Tibial nerve (tissue), 4 donors: Measurements from ENCODE around the gene FAT1. TPM values are rescaled to one million over a fixed set of nuclear protein-coding genes. Genes with fewer than 3 reads are reported as not detected.
A peak's percentile ranks its signal among the peaks of the same experiment; 100 is the strongest.

Experiments used
- DNase-seq, 2 donors: peaks; one replicate each; pipeline ENCODE4 v3.0.0-alpha.2; 2019; ENCODE audit warnings: low spot score in 2 of 2
- H3K27ac ChIP-seq, 4 donors: fragments of 200-600 bp; sonication (generic) in 3 of 4; one replicate each; pipeline ENCODE4 v1.5.1; 2017 to 2019; ENCODE audit warnings: mild to moderate bottlenecking in 1 of 4
- H3K27me3 ChIP-seq, 2 donors: fragments of 200-600 bp; sonication (generic) in 1 of 2; one replicate each; pipeline versions ENCODE4 v1.5.1 to v1.6.0; 2017 to 2019
- H3K36me3 ChIP-seq, 3 donors: fragments of 200-600 bp; sonication (generic); one replicate each; pipeline ENCODE4 v1.5.1; 2018 to 2019
- H3K4me1 ChIP-seq, 4 donors: fragments of 200-600 bp; sonication (generic) in 3 of 4; one replicate each; pipeline ENCODE4 v1.5.1; 2017 to 2019
- H3K4me3 ChIP-seq, 4 donors: fragments of 200-600 bp; sonication (generic) in 3 of 4; one replicate each; pipeline ENCODE4 v1.5.1; 2017 to 2019; ENCODE audit warnings: mild to moderate bottlenecking in 1 of 4, moderate library complexity in 1 of 4
- H3K9me3 ChIP-seq, 4 donors: fragments of 200-600 bp; sonication (generic) in 3 of 4; one replicate each; pipeline ENCODE4 v1.5.1; 2017 to 2019
- CTCF ChIP-seq, 5 experiments: fragments of 200-600 bp in 3 of 5; fragments of 450-650 bp in 2 of 5; sonication (generic) in 3 of 5; IDR thresholded peaks; one replicate each; pipeline ENCODE4 v1.5.1; 2016 to 2019; ENCODE audit warnings: antibody characterized with exemption in 5 of 5, mild to moderate bottlenecking in 3 of 5, moderate library complexity in 2 of 5
- EP300 ChIP-seq, 2 donors: sonication (generic); formaldehyde crosslinking; IDR thresholded peaks; one replicate each; pipeline ENCODE4 v1.6.1; 2017; ENCODE audit warnings: antibody characterized with exemption in 2 of 2, mild to moderate bottlenecking in 1 of 2
- POLR2A ChIP-seq, 2 donors: fragments of 450-650 bp; IDR thresholded peaks; one replicate each; pipeline ENCODE4 v1.6.1; 2017; ENCODE audit warnings: antibody characterized with exemption in 2 of 2, mild to moderate bottlenecking in 2 of 2, moderate library complexity in 2 of 2
- WGBS, 2 donors: methylation state at CpG; one replicate each; pipeline ENCODE4 v1.1.5; 2018; 5-methylcytosine and 5-hydroxymethylcytosine counted together
- total RNA-seq, 4 donors: library from RNA; depleted of rRNA; stranded (reverse); fragments of >200 nt; gene quantifications; one replicate each; pipeline ENCODE4 v1.1.0, GENCODE V29; 2016

The FAT1 gene
- total RNA-seq, 4 donors from 2014 or later = 85.2 to 119 (median 91.6) TPM

GRCh38 chr4:186687265-186687664 lies 36.4 kb downstream of the FAT1 start:
- no peak for TF ChIP-seq CTCF (IDR thresholded peaks at IDR 0.05)
- no peak for TF ChIP-seq EP300 (IDR thresholded peaks at IDR 0.05)
- TF ChIP-seq POLR2A (IDR thresholded peaks at IDR 0.05) = no peak

GRCh38 chr4:186685767-186686183 lies 37.9 kb downstream of the FAT1 start:
- no peaks in the 10 kb centered on the region for H3K27me3 ChIP-seq
- H3K9me3 ChIP-seq = no peaks in the 10 kb centered on the region
- DNase-seq = no peak
- 38 to 47% methylated on average over 2 of the region's 2 CpGs for WGBS, 2 donors
- no peak overlapping the region for H3K4me3 ChIP-seq
- peak overlapping the region in 2 of 4 donors; percentile 50 to 53 for H3K27ac ChIP-seq
- TF ChIP-seq CTCF (IDR thresholded peaks at IDR 0.05) = no peak
- no peak for TF ChIP-seq POLR2A (IDR thresholded peaks at IDR 0.05)
- TF ChIP-seq EP300 (IDR thresholded peaks at IDR 0.05) = no peak
- H3K4me1 ChIP-seq = peaks cover 0 to 64% (median 27%) of the 10 kb centered on the region in 4 donors
- H3K36me3 ChIP-seq = no peaks in the 10 kb centered on the region

More at GRCh38 chr4:186687265-186687664, 36.4 kb downstream of the FAT1 start:
- no peaks in the 10 kb centered on the region for H3K27me3 ChIP-seq
- no peaks in the 10 kb centered on the region for H3K36me3 ChIP-seq
- peaks cover 0 to 64% (median 27%) of the 10 kb centered on the region in 4 donors for H3K4me1 ChIP-seq
- DNase-seq = no peak
- peak overlapping the region in 1 of 4 donors; percentile 10 for H3K27ac ChIP-seq
- H3K9me3 ChIP-seq = no peaks in the 10 kb centered on the region
- WGBS, 2 donors = 89 to 93% methylated on average over 3 of the region's 3 CpGs
- H3K4me3 ChIP-seq = no peak overlapping the region

GRCh38 chr4:186684889-186685309 lies 38.8 kb downstream of the FAT1 start:
- 81 to 82% methylated on average over 5 of the region's 5 CpGs for WGBS, 2 donors

GRCh38 chr4:186684220-186684619 lies 39.4 kb downstream of the FAT1 start:
- TF ChIP-seq POLR2A (IDR thresholded peaks at IDR 0.05) (no peak), EP300 (IDR thresholded peaks at IDR 0.05) (no peak)
- WGBS, 2 donors = 83% methylated on average over 12 of the region's 12 CpGs
- no peak for DNase-seq
- Histone ChIP-seq H3K27me3 (no peaks in the 10 kb centered on the region), H3K9me3 (no peaks in the 10 kb centered on the region), H3K36me3 (no peaks in the 10 kb centered on the region), H3K27ac (no peak overlapping the region), H3K4me3 (no peak overlapping the region), H3K4me1 (peaks cover 0 to 58% (median 24%) of the 10 kb centered on the region in 4 donors)

More at GRCh38 chr4:186684889-186685309, 38.8 kb downstream of the FAT1 start:
- no peak for DNase-seq
- peak overlapping the region in 2 of 4 donors; percentile 38 to 50 for H3K27ac ChIP-seq
- no peaks in the 10 kb centered on the region for H3K27me3 ChIP-seq
- no peak for TF ChIP-seq CTCF (IDR thresholded peaks at IDR 0.05)
- TF ChIP-seq EP300 (IDR thresholded peaks at IDR 0.05) = no peak
- TF ChIP-seq POLR2A (IDR thresholded peaks at IDR 0.05) = no peak
- H3K4me1 ChIP-seq = peaks cover 0 to 64% (median 27%) of the 10 kb centered on the region in 4 donors
- H3K36me3 ChIP-seq = no peaks in the 10 kb centered on the region
- no peak overlapping the region for H3K4me3 ChIP-seq
- H3K9me3 ChIP-seq = no peaks in the 10 kb centered on the region

- Histone ChIP-seq H3K27ac (no peak overlapping the region), H3K9me3 (no peaks in the 10 kb centered on the region), H3K36me3 (no peaks in the 10 kb centered on the region), H3K27me3 (no peaks in the 10 kb centered on the region), H3K4me3 (no peak overlapping the region), H3K4me1 (peaks cover 0 to 43% (median 14%) of the 10 kb centered on the region in 4 donors)
- TF ChIP-seq CTCF (IDR thresholded peaks at IDR 0.05) = no peak
- no peak for TF ChIP-seq EP300 (IDR thresholded peaks at IDR 0.05)
- no peak for TF ChIP-seq POLR2A (IDR thresholded peaks at IDR 0.05)
- DNase-seq = no peak
- WGBS, 2 donors = 92 to 94% methylated on average over 6 of the region's 6 CpGs
These were observed 43.0 kb downstream of the FAT1 start for GRCh38 chr4:186680641-186681040.
